Progenitor cell of endocrine pancreas (in vitro differentiated cells): ENCODE results near the gene SBNO1. TPM values are rescaled to one million over a fixed set of nuclear protein-coding genes. Genes with fewer than 3 reads are reported as not detected.
"Not testable (repeated sequence)": the region's sequence is repeated elsewhere in the genome, so short reads cannot be mapped to it uniquely, and the experiment has no call there.

Experiments
- DNase-seq: peaks from one replicate; pipeline ENCODE4 v3.0.0; 2021; ENCODE audit warnings: low spot score; ENCODE audit not compliant: unreplicated experiment
- H3K27ac Mint-ChIP-seq: 2 replicates; pipeline ENCODE4 v1.8.0; 2021; ENCODE audit warnings: mild to moderate bottlenecking, moderate library complexity, mixed read lengths
- H3K27me3 Mint-ChIP-seq: 2 replicates; pipeline ENCODE4 v1.8.0; 2021; ENCODE audit warnings: mixed read lengths
- H3K36me3 Mint-ChIP-seq: 2 replicates; pipeline ENCODE4 v1.8.0; 2022; ENCODE audit warnings: mixed read lengths; ENCODE audit not compliant: insufficient read depth
- H3K4me1 Mint-ChIP-seq: 2 replicates; pipeline ENCODE4 v1.8.0; 2021; ENCODE audit warnings: low read depth, mixed read lengths
- H3K4me3 Mint-ChIP-seq: 2 replicates; pipeline ENCODE4 v1.8.0; 2021; ENCODE audit warnings: low read depth, mild to moderate bottlenecking, moderate library complexity, mixed read lengths
- H3K9me3 Mint-ChIP-seq: 2 replicates; pipeline ENCODE4 v1.8.0; 2021; ENCODE audit warnings: low read depth, mixed read lengths
- CTCF ChIP-seq: fragments of 200-600 bp; sonication (generic); IDR thresholded peaks from one replicate; pipeline ENCODE4 v1.5.0; 2021; ENCODE audit warnings: antibody characterized with exemption, mild to moderate bottlenecking; ENCODE audit not compliant: unreplicated experiment
- total RNA-seq: library from RNA; stranded (reverse); gene quantifications from 2 replicates; pipeline ENCODE4 v1.2.1, GENCODE V29; 2021

The SBNO1 gene
- total RNA-seq, 1 donor from 2014 or later = 46.9 TPM

- H3K36me3 Mint-ChIP-seq = no peaks in the 10 kb centered on the region
- no peaks in the 10 kb centered on the region for H3K4me1 Mint-ChIP-seq
- no peak for DNase-seq
Measured at GRCh38 chr12:123379391-123379790, 14.7 kb upstream of the SBNO1 start.

GRCh38 chr12:123372415-123372814, 7.8 kb upstream of the SBNO1 start:
- H3K4me1 Mint-ChIP-seq, H3K27me3 Mint-ChIP-seq, H3K4me3 Mint-ChIP-seq, DNase-seq, H3K9me3 Mint-ChIP-seq, H3K27ac Mint-ChIP-seq, H3K36me3 Mint-ChIP-seq: not testable (repeated sequence)

More at GRCh38 chr12:123379391-123379790, 14.7 kb upstream of the SBNO1 start:
- H3K4me3 Mint-ChIP-seq = no peak overlapping the region
- no peak overlapping the region for H3K27ac Mint-ChIP-seq
- no peaks in the 10 kb centered on the region for H3K27me3 Mint-ChIP-seq
- TF ChIP-seq CTCF = no peak
- H3K9me3 Mint-ChIP-seq = no peaks in the 10 kb centered on the region

- H3K4me1 Mint-ChIP-seq, H3K36me3 Mint-ChIP-seq, H3K9me3 Mint-ChIP-seq, DNase-seq, H3K4me3 Mint-ChIP-seq, H3K27ac Mint-ChIP-seq, H3K27me3 Mint-ChIP-seq: not testable (repeated sequence)
Measured at GRCh38 chr12:123371667-123372368, 7.2 kb upstream of the SBNO1 start.

GRCh38 chr12:123369229-123369628, 4.6 kb upstream of the SBNO1 start:
- H3K4me1 Mint-ChIP-seq = peaks cover 7% of the 10 kb centered on the region
- no peak for TF ChIP-seq CTCF
- H3K27ac Mint-ChIP-seq = no peak overlapping the region
- DNase-seq = no peak
- H3K9me3 Mint-ChIP-seq = no peaks in the 10 kb centered on the region
- H3K27me3 Mint-ChIP-seq = no peaks in the 10 kb centered on the region
- no peak overlapping the region for H3K4me3 Mint-ChIP-seq
- no peaks in the 10 kb centered on the region for H3K36me3 Mint-ChIP-seq

- DNase-seq, H3K4me3 Mint-ChIP-seq, H3K9me3 Mint-ChIP-seq, H3K4me1 Mint-ChIP-seq, H3K36me3 Mint-ChIP-seq, H3K27me3 Mint-ChIP-seq, H3K27ac Mint-ChIP-seq: not testable (repeated sequence)
Measured at GRCh38 chr12:123368431-123368830, 3.8 kb upstream of the SBNO1 start.

GRCh38 chr12:123367511-123367910, 2.9 kb upstream of the SBNO1 start:
- H3K9me3 Mint-ChIP-seq = no peaks in the 10 kb centered on the region
- peaks cover 11% of the 10 kb centered on the region for H3K4me1 Mint-ChIP-seq
- H3K36me3 Mint-ChIP-seq = no peaks in the 10 kb centered on the region
- H3K4me3 Mint-ChIP-seq = no peak overlapping the region
- no peak for TF ChIP-seq CTCF
- no peak for DNase-seq
- no peak overlapping the region for H3K27ac Mint-ChIP-seq
- H3K27me3 Mint-ChIP-seq = no peaks in the 10 kb centered on the region
